ENCODE data around the gene LNPEP. TPM values are rescaled to one million over a fixed set of nuclear protein-coding genes. Genes with fewer than 3 reads are reported as not detected.
"Not testable (repeated sequence)": the region's sequence is repeated elsewhere in the genome, so short reads cannot be mapped to it uniquely, and the experiment has no call there.

The LNPEP gene
- total and polyA plus RNA-seq, 4 donors, result 4.6 to 78.9 (median 19.0) TPM

GRCh38 chr5:96928931-96929708 lies 6.8 kb upstream of the LNPEP start:
- WGBS, 2 donors, result 81 to 86% methylated on average over 7 of the region's 7 CpGs
- TF ChIP-seq CTCF (IDR thresholded peaks at IDR 0.05; ENCODE audit: control extremely low read depth, extremely low read depth), result no peak

GRCh38 chr5:96930058-96930457 lies 5.8 kb upstream of the LNPEP start:
- ATAC-seq (ENCODE audit: insufficient read depth, low FRiP score), result no peak
- no peaks in the 10 kb centered on the region for H3K27me3 ChIP-seq (ENCODE audit: control insufficient read depth in 3 of 3, insufficient read depth in 3 of 3, low read length in 2 of 3)
- no peak overlapping the region for H3K9ac ChIP-seq (ENCODE audit: insufficient read depth in 1 of 2, low read length in 2 of 2)
- no peaks in the 10 kb centered on the region for H3K36me3 ChIP-seq (ENCODE audit: control insufficient read depth in 4 of 4, insufficient read depth in 4 of 4, low read length in 4 of 4)
- no peak overlapping the region for H3K4me3 ChIP-seq
- DNase-seq, result peak in 1 of 3 donors; percentile 50
- H3K9me3 ChIP-seq (ENCODE audit: control insufficient read depth in 4 of 4, insufficient read depth in 3 of 4, low read length in 3 of 4), result no peaks in the 10 kb centered on the region
- no peak overlapping the region for H3K27ac ChIP-seq (ENCODE audit: low read depth in 1 of 2, low read length in 1 of 2)
- peaks cover 3 to 21% (median 15%) of the 10 kb centered on the region in 5 donors for H3K4me1 ChIP-seq (ENCODE audit: control insufficient read depth in 5 of 5, insufficient read depth in 5 of 5, low read length in 5 of 5)
- TF ChIP-seq CTCF (IDR thresholded peaks at IDR 0.05; ENCODE audit: control extremely low read depth, extremely low read depth), result no peak
- 86 to 98% methylated on average over 3 of the region's 3 CpGs for WGBS, 2 donors

More at GRCh38 chr5:96928931-96929708, 6.8 kb upstream of the LNPEP start:
- no peaks in the 10 kb centered on the region for H3K36me3 ChIP-seq (ENCODE audit: control insufficient read depth in 4 of 4, insufficient read depth in 4 of 4, low read length in 4 of 4)
- no peaks in the 10 kb centered on the region for H3K9me3 ChIP-seq (ENCODE audit: control insufficient read depth in 4 of 4, insufficient read depth in 3 of 4, low read length in 3 of 4)
- no peak overlapping the region for H3K4me3 ChIP-seq
- H3K27me3 ChIP-seq (ENCODE audit: control insufficient read depth in 3 of 3, insufficient read depth in 3 of 3, low read length in 2 of 3), result no peaks in the 10 kb centered on the region
- DNase-seq, result no peak
- no peak overlapping the region for H3K9ac ChIP-seq (ENCODE audit: insufficient read depth in 1 of 2, low read length in 2 of 2)
- peaks cover 3 to 21% (median 11%) of the 10 kb centered on the region in 5 donors for H3K4me1 ChIP-seq (ENCODE audit: control insufficient read depth in 5 of 5, insufficient read depth in 5 of 5, low read length in 5 of 5)
- no peak overlapping the region for H3K27ac ChIP-seq (ENCODE audit: low read depth in 1 of 2, low read length in 1 of 2)
- ATAC-seq (ENCODE audit: insufficient read depth, low FRiP score), result no peak

GRCh38 chr5:96930589-96930988 lies 5.3 kb upstream of the LNPEP start:
- Histone ChIP-seq H3K9me3 (ENCODE audit: control insufficient read depth in 4 of 4, insufficient read depth in 3 of 4, low read length in 3 of 4) (no peaks in the 10 kb centered on the region), H3K27me3 (ENCODE audit: control insufficient read depth in 3 of 3, insufficient read depth in 3 of 3, low read length in 2 of 3) (no peaks in the 10 kb centered on the region), H3K36me3 (ENCODE audit: control insufficient read depth in 4 of 4, insufficient read depth in 4 of 4, low read length in 4 of 4) (peaks cover 0 to 4% (median 0%) of the 10 kb centered on the region in 4 donors), H3K9ac (ENCODE audit: insufficient read depth in 1 of 2, low read length in 2 of 2) (no peak overlapping the region), H3K27ac (ENCODE audit: low read depth in 1 of 2, low read length in 1 of 2) (no peak overlapping the region), H3K4me1 (ENCODE audit: control insufficient read depth in 5 of 5, insufficient read depth in 5 of 5, low read length in 5 of 5) (peaks cover 3 to 21% (median 15%) of the 10 kb centered on the region in 5 donors), H3K4me3 (no peak overlapping the region)
- TF ChIP-seq CTCF (IDR thresholded peaks at IDR 0.05; ENCODE audit: control extremely low read depth, extremely low read depth), result no peak
- WGBS, 2 donors, result 94 to 98% methylated on average over 3 of the region's 3 CpGs
- ATAC-seq (ENCODE audit: insufficient read depth, low FRiP score), result no peak
- DNase-seq, result no peak

- WGBS, 2 donors, result 95 to 98% methylated on average over 2 of the region's 2 CpGs
- not testable (repeated sequence) for H3K36me3 ChIP-seq (ENCODE audit: control insufficient read depth in 4 of 4, insufficient read depth in 4 of 4, low read length in 4 of 4); H3K9ac ChIP-seq (ENCODE audit: insufficient read depth in 1 of 2, low read length in 2 of 2); H3K27me3 ChIP-seq (ENCODE audit: control insufficient read depth in 3 of 3, insufficient read depth in 3 of 3, low read length in 2 of 3); H3K4me3 ChIP-seq; DNase-seq; H3K27ac ChIP-seq (ENCODE audit: low read depth in 1 of 2, low read length in 1 of 2); ATAC-seq (ENCODE audit: insufficient read depth, low FRiP score); H3K9me3 ChIP-seq (ENCODE audit: control insufficient read depth in 4 of 4, insufficient read depth in 3 of 4, low read length in 3 of 4)
- peaks cover 3 to 21% (median 15%) of the 10 kb centered on the region in 5 donors for H3K4me1 ChIP-seq (ENCODE audit: control insufficient read depth in 5 of 5, insufficient read depth in 5 of 5, low read length in 5 of 5)
Measured at GRCh38 chr5:96931037-96931436, 4.8 kb upstream of the LNPEP start.

Measured in lung (tissue), 12 donors.